Mucosa of descending colon (tissue), 3 donors: Measurements from ENCODE around the gene MARS1. TPM values are rescaled to one million over a fixed set of nuclear protein-coding genes. Genes with fewer than 3 reads are reported as not detected.
"Not testable (repeated sequence)": the region's sequence is repeated elsewhere in the genome, so short reads cannot be mapped to it uniquely, and the experiment has no call there.

ENCODE experiments used
- ATAC-seq: fragments of 200-7000 bp; cut with Tn5 transposase; one replicate; pipeline ENCODE4 v1.9.1; 2020; ENCODE audit warnings: mild to moderate bottlenecking, moderate library complexity
- DNase-seq, 3 donors: peaks; one replicate each; pipeline ENCODE4 v3.0.0-alpha.2; 2020
- H3K36me3 ChIP-seq: fragments of 200-600 bp; one replicate; pipeline ENCODE4 v1.8.0; 2021; ENCODE audit warnings: low read depth, mild to moderate bottlenecking
- H3K4me1 ChIP-seq: fragments of 200-600 bp; one replicate; pipeline ENCODE4 v1.8.0; 2021; ENCODE audit warnings: low read depth, mild to moderate bottlenecking
- H3K4me3 ChIP-seq: fragments of 200-600 bp; one replicate; pipeline ENCODE4 v1.8.0; 2021; ENCODE audit warnings: mild to moderate bottlenecking
- H3K9me3 ChIP-seq: fragments of 200-600 bp; one replicate; pipeline ENCODE4 v1.8.0; 2021; ENCODE audit warnings: mild to moderate bottlenecking
- intact Hi-C, 2 donors: fragments of 100-400 bp; cut with DNase I in 1 of 2; cut with micrococcal nuclease in 1 of 2; formaldehyde crosslinking; loops; one replicate each; pipeline versions ENCODE4 v1.11.0 to v1.11.1; 2022; cut with DNase I, micrococcal nuclease
- total RNA-seq, 3 donors: library from RNA; stranded (reverse); fragmentation: NEBNext Ultra II Directional in 2 of 3; extraction: Animal tissue kit (Norgen Biotek cat#: 25700) in 2 of 3; gene quantifications; one replicate each; pipeline versions ENCODE4 v1.2.1 to v1.2.4, GENCODE V29; 2021 to 2023
- TF ChIP-seq, protein P1 (sequence below): fragments of 200-600 bp; IDR thresholded peaks from one replicate; pipeline ENCODE4 v1.8.0; 2022; ENCODE audit warnings: antibody characterized with exemption, mild to moderate bottlenecking
- donor health status: DM: no; HTN: no; CAD: no; lungs with moderate emphysema.
- donor health status: DM: no; HTN: no; CAD: no.
- donor health status: DM: no; HTN: yes; CAD: no.

Gene MARS1
- total RNA-seq, 3 donors from 2014 or later = 63.7 to 117 (median 94.7) TPM

GRCh38 chr12:57496822-57497221 lies 9.0 kb downstream of the MARS1 start:
- Histone ChIP-seq H3K36me3 (no peaks in the 10 kb centered on the region), H3K9me3 (no peaks in the 10 kb centered on the region), H3K4me1 (no peaks in the 10 kb centered on the region), H3K4me3 (no peak overlapping the region)
- intact Hi-C loops = no loop called here
- no peak for DNase-seq
- no peak for ATAC-seq
- TF ChIP-seq, protein P1, sequence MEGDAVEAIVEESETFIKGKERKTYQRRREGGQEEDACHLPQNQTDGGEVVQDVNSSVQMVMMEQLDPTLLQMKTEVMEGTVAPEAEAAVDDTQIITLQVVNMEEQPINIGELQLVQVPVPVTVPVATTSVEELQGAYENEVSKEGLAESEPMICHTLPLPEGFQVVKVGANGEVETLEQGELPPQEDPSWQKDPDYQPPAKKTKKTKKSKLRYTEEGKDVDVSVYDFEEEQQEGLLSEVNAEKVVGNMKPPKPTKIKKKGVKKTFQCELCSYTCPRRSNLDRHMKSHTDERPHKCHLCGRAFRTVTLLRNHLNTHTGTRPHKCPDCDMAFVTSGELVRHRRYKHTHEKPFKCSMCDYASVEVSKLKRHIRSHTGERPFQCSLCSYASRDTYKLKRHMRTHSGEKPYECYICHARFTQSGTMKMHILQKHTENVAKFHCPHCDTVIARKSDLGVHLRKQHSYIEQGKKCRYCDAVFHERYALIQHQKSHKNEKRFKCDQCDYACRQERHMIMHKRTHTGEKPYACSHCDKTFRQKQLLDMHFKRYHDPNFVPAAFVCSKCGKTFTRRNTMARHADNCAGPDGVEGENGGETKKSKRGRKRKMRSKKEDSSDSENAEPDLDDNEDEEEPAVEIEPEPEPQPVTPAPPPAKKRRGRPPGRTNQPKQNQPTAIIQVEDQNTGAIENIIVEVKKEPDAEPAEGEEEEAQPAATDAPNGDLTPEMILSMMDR = no peak

DNA sequence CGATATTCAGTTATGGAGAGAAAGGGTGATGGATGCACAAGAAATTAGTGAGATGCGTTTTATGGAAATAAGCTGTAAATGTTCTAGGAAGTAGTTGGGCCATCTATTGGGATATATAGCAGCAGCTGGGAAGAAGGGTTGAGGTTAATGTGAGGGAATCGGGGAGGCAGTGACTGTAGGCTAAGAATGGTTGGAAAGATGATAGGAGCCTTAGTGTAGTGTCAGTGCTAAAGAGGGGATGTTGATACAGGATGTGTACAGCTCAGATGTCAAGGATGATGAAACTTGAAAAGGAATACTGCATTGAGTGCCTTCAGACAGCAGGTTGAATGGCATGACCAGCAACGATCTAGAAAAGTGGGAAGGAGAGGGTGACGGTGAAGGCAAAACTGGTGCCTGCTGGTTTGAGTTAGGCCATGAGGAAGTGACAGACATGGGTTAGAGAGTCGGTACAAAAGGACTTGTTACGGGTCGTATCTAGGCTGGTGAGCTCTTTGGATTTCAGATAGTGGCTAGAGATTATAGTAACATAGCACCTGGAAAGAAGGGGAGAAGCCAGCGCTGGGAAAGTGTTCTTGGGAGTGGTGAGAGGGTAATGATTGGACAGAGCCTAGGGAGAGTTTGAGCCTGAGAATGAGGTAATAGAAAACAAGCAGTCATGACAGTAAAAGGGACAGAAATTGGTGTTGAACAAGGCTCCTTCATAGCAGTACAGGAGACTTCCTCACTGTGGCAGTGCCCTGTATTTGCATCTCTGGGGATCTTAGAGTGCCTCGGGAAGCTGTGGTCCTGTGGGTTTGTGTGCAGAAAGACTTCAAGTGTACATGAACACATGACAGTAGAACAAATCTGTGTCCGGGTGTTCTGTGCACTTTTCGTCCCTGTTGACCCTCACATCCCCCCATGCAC lies 9.6 kb downstream of the MARS1 start:
- intact Hi-C loops = no loop called here
- no peak for ATAC-seq
- no peak for DNase-seq

DNA sequence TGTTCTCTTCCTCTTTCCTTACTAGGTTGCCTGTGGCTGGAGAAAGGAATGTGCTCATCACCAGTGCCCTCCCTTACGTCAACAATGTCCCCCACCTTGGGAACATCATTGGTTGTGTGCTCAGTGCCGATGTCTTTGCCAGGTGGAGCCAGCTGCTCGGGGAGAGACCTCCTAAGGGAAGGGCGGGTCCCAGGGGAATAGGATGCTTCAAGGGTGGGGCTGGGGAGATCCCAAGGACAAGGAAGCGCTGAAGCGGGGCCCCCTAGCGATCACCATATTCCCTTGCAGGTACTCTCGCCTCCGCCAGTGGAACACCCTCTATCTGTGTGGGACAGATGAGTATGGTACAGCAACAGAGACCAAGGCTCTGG lies 10.2 kb downstream of the MARS1 start:
- Histone ChIP-seq H3K36me3 (no peaks in the 10 kb centered on the region), H3K4me3 (no peak overlapping the region), H3K4me1 (no peaks in the 10 kb centered on the region), H3K9me3 (no peaks in the 10 kb centered on the region)
- no peak for ATAC-seq
- DNase-seq = no peak
- TF ChIP-seq, protein P1 = no peak
- intact Hi-C loops = no loop called here

More for the DNA sequence above, 9.6 kb downstream of the MARS1 start:
- Histone ChIP-seq H3K4me1 (no peaks in the 10 kb centered on the region), H3K9me3 (no peaks in the 10 kb centered on the region), H3K36me3 (no peaks in the 10 kb centered on the region), H3K4me3 (no peak overlapping the region)
- TF ChIP-seq, protein P1 = no peak

DNA sequence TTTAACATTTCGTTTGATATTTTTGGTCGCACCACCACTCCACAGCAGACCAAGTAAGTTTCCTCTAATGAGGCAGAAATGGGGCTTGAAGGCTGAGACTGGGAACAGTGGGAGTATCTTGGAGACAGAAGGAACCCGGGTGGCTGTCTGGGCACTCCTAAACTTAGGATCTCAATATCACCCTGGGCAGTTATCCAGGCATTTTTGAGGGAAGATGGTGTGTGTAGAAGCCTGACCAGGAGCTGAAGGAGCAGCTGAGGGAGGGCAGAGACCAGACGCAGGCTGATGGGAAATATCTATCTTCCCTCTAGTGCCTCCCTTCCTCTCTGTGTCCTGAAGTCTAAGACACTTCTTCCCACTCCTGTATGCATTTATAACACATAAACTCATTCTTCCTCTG lies 10.7 kb downstream of the MARS1 start:
- Histone ChIP-seq H3K4me1 (no peaks in the 10 kb centered on the region), H3K9me3 (no peaks in the 10 kb centered on the region), H3K4me3 (no peak overlapping the region), H3K36me3 (no peaks in the 10 kb centered on the region)
- ATAC-seq (no peak), DNase-seq (no peak)
- TF ChIP-seq, protein P1 = no peak
- intact Hi-C loops = no loop called here

DNA sequence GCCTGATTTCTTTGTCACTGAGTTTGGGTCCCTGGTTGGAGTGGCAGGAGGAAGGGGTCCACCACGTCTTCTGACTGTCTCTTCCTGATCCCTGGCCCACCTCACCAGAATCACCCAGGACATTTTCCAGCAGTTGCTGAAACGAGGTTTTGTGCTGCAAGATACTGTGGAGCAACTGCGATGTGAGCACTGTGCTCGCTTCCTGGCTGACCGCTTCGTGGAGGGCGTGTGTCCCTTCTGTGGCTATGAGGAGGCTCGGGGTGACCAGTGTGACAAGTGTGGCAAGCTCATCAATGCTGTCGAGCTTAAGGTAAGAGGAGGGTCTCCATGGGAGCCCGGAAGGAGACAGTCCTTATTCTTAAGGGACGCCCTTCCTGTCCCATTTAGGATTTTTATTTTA lies 12.3 kb downstream of the MARS1 start:
- TF ChIP-seq, protein P1 = no peak
- Histone ChIP-seq H3K4me1 (no peaks in the 10 kb centered on the region), H3K4me3 (no peak overlapping the region), H3K9me3 (no peaks in the 10 kb centered on the region), H3K36me3 (no peaks in the 10 kb centered on the region)
- no peak for DNase-seq
- intact Hi-C loops = no loop called here
- no peak for ATAC-seq

DNA sequence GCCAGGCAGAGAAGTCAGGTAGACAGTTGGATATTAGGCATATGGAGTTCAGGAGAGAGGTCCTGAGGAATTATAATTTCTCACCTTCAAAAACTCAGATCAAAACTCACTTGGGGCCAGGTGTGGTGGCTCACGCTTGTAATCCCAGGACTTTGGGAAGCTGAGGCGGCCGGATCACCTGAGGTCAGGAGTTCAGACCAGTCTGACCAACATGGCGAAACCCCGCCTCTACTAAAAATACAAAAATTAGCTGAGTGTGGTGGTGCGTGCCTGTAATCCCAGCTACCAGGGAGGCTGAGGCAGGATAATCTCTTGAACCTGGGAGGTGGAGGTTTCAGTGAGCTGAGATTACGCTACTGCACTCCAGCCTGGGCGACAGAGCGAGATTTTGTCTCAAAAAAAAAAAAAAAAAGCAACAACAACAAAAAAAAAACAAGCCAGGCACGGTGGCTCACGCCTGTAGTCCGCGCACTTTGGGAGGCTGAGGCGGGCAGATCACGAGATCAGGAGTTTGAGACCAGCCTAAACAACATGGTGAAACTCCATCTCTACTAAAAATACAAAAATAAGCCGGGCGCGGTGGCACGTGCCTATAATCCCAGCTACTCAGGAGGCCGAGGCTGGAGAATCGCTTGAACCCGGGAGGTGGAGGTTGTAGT lies 14.6 kb downstream of the MARS1 start:
- DNase-seq, H3K4me3 ChIP-seq, intact Hi-C loops, H3K36me3 ChIP-seq, H3K9me3 ChIP-seq, ATAC-seq, H3K4me1 ChIP-seq: not testable (repeated sequence)

DNA sequence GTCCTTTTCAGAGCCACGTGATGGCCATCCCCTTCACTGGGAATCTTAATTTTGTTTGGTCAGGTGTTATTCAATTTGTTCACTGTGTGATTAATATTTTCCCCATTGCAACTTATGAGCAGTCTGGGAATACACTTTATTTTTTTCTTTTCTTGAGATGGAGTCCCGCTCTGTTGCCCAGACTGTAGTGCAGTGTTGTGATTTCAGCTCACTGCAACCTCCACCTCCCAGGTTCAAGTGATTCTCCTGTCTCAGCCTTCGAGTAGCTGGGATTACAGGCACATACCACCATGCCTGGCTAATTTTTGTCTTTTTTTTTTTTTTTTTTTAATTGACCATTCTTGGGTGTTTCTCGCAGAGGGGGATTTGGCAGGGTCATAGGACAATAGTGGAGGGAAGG lies 18.7 kb downstream of the MARS1 start:
- H3K4me1 ChIP-seq, DNase-seq, H3K9me3 ChIP-seq, H3K36me3 ChIP-seq, H3K4me3 ChIP-seq, ATAC-seq, intact Hi-C loops: not testable (repeated sequence)

GRCh38 chr12:57507796-57508195 lies 19.9 kb downstream of the MARS1 start:
- H3K9me3 ChIP-seq, DNase-seq, H3K4me1 ChIP-seq, ATAC-seq, H3K4me3 ChIP-seq, H3K36me3 ChIP-seq, intact Hi-C loops: not testable (repeated sequence)
